Hematopoietic multipotent progenitor cell treated with erythropoietin and hydrocortisone succinate and interleukin-3 and kit ligand, for 17 days (in vitro differentiated cells): Measurements from ENCODE around the gene NOS3.
"Not testable (repeated sequence)": the region's sequence is repeated elsewhere in the genome, so short reads cannot be mapped to it uniquely, and the experiment has no call there.

Source experiments
- DNase-seq: peaks from one replicate; pipeline ENCODE4 v3.0.0-alpha.2; 2015; ENCODE audit warnings: low spot score

The NOS3 gene

GRCh38 chr7:151017370-151017952, 26.6 kb downstream of the NOS3 start:
- no peak for DNase-seq

DNA sequence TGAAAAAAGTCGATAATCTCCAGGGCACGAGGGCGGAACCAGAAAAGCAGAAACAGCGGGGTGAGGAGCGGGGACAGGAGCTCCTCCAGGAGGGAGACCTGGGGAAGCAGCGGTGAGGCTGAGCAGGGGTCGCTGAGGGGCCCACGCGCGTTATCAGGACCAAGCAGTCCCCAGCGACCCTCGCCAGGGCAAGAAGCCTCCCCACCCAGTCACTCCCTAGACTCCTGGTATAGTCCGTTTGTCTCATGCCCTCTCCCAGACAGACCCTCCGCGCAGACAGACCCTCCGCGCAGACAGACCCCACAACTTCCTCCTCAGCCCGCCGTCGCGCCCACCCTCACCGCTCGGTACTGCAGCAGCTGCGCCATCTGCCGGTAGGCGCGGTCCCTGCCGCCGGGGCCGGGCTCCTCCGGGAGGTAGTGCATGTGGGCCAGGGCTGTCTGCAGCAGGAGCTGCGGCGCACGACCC, 27.2 kb downstream of the NOS3 start:
- DNase-seq: peak; percentile 51

DNA sequence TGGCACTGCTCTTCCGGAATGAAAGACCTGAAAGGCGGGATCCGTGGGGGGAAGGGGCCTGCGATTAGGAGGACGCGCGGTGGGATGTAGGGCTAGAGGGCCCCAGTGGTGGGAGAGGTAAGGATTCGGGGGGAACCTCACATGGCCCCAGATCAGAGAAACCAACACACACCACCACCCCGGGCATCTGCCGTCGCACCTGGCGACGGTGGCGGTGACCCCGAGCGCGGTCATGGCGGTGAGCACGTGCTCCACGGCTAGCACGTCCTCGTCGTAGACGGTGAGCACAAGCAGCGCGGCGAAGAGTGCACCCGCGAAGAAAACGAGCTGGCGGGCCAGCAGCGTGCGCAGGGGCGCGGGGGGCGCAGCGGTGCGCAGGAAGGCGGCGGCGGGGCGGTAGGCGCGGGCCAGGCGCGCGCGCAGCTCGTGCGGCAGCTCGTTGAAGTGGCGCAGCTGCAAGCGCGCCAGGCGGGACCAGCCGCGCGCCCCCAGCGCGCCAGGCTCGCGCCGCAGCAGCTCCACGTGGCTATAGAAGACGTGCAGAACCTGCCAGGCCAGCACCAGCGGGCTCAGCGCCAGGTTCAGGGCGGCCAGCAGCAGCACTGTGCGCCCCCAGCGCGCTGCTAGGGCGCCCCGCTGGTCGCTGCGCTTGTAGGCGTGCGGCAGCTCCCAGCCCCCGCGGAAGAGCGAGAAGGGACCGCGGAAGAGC, 27.8 kb downstream of the NOS3 start:
- no peak for DNase-seq

DNA sequence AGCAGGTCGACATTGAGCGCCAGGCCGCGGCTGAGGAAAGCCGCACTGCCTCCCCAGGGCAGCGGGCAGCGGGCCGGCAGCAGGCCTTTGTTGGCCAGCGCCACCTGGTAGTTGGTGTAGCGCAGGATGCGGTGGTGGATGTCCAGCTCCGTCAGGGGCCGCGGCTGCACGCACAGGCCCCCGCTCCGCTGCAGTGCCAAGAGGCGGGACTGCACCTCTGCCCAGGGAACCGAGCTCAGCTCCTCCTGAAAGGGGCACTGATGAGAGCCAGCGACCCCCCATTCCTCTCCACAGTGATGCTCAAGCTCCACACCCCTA, 28.3 kb downstream of the NOS3 start:
- DNase-seq: no peak

- DNase-seq: no peak
Measured at GRCh38 chr7:151020231-151020630, 29.4 kb downstream of the NOS3 start.

GRCh38 chr7:151023232-151023631, 32.4 kb downstream of the NOS3 start:
- no peak for DNase-seq

DNA sequence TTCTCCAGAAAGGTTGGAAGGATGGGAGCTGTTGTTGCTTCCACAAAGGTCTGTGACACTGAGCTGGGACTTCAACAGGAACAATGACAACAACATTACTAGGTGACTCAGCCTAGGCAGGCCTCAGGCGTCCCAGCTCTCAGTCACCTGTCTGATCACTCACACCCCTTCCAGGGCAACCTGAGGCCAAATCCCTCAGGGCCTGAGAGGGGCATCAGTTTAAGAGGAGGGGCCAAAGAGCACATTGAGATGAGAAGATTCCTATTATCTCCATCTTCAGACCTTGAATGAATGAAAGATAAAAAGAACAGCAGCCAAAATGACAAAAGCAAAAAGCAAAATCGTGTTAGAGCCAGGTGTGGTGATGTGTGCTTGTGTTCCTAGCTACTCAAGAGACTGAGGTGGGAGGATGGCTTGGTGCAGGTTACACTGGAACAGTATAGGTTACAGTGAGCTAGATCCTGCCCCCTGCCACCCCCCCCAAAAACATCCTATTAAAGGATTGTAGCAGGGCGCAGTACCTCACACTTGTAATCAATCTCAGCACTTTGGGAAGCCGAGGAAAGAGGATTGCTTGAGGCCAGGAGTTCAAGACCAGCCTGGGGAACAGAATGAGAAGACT, 33.7 kb downstream of the NOS3 start, which contains the start of gene ATG9B:
TSS of gene ATG9B (minus strand) at position 60 of the 622 bp plus-strand sequence. CDS start 71 bp downstream, outside the sequence.
- DNase-seq: no peak

DNA sequence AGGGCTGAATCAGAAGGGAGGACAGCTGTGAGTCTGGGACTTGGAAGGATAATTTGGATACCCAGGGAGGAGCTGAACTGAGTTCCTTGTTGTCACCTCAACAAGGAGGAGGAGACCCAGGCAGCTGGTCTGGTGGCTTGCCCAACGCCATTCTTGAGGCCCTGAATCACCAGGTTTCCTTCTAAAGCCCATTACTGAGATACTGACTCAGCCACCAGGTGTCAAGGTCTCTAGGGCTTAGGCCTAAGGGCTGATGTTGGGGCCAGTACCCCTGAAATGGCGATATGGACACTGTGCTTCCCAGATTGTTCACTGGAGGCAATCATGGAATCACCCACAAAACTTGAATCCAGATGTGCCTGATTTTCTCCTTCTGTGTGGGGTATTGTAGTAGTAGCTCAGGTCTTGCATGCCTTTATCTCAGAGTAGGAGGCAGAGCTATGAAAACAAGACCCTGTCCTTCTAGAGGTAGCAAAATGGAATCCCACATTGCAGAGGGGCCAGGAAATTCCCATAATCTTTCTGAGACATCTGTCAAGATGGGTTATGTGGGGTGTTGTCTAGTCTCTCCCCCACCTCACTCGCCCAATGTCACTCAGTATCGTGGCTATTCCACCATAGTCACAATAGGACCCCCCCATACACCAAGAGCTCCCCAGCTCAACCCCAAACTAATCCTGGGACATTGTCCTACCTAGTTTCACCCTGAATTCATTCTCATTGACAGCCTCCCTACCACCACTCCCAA, 35.3 kb downstream of the NOS3 start:
- DNase-seq: peak; percentile 13

GRCh38 chr7:151026771-151027727, 36.2 kb downstream of the NOS3 start:
- DNase-seq: peak; percentile 63

GRCh38 chr7:151027728-151028130, 36.9 kb downstream of the NOS3 start:
- DNase-seq: not testable (repeated sequence)

- DNase-seq: peak; percentile 99
Measured at GRCh38 chr7:151028131-151028947, 37.5 kb downstream of the NOS3 start, which contains the start of gene ABCB8. ABCB8 (plus strand) TSS chr7:151028450; CDS start chr7:151028516, 66 bp downstream.

DNA sequence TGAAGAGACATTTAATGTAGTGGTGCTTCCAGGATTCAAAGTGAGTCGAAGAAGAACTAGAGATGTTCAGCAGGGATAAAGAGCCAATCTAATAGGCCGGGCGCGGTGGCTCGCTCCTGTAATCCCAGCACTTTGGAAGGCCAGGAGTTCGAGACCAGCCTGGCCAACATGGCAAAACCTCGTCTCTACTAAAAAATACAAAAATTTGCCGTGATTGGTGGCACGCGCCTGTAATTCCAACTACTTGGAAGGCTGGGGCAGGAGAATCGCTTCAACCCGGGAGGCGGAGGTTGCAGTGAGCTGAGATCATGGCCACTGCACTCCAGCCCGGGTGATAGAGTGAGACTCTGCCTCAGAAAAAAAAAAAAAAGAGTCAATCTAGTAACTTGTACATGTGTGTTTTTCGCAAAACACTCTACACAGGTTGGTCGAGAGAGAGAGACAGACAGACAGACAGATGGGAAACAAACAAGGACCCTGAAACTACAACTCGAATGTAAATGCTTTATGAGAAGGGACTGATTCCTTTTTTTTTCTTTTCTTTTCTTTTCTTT, 38.2 kb downstream of the NOS3 start:
- peak; percentile 13 for DNase-seq

DNA sequence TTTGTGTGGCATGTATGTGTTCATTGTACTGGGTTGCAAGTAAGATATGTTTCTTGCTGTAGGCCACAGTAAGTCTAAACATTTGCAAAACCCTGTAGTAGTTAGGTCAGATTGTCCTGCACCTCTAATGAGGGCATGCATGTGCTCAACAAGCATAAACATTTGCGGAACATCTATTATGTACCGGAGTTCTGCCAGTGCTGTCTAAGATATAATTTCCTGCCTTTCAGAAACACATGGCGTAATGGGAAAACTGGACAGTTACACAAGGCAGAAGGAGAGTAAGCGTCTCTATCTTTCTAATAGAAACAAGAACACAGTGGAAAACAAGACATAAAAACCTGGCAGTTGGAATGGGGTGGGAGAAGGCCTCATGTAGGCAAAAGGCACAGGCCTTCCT, 40.2 kb downstream of the NOS3 start:
- no peak for DNase-seq

DNA sequence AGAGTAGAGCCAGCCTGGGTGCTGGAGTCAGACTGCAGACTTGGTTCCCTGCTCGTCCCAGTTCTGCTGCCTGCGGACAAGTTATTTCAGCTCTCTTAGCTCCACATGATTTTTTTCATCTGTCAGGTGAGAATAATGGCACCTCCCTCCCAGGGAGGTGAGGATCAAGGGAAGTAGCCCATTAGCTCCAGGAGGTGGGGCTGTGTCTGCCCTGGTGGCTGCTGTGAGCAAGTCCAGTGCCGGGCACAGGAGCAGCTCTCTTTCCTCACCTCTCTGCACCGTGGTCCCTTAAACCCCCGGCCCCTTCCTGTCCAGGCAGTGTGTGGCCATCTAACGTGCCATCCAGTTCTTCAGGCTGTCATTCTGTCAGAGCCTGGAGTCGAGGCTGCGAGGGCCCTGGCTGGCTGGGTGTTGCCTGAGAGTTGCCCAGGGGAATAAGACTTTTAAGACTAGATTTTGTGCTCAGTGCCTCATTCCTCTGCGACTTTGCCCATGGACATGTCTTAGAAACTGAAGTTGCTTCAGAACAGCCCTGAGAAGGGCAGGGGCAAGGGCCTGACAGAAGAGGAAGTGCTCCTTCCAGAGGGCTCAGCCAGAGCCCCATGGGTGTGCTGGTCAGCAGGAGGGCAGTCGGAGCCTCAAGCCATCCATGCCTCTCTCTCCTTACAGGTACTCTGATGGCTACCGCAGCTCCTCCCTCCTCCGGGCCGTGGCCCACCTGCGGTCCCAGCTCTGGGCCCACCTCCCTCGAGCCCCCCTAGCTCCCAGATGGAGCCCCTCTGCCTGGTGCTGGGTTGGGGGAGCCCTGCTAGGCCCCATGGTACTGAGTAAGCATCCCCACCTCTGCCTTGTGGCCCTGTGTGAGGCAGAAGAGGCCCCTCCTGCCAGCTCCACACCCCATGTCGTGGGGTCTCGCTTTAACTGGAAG, 42.4 kb downstream of the NOS3 start:
- no peak for DNase-seq

DNA sequence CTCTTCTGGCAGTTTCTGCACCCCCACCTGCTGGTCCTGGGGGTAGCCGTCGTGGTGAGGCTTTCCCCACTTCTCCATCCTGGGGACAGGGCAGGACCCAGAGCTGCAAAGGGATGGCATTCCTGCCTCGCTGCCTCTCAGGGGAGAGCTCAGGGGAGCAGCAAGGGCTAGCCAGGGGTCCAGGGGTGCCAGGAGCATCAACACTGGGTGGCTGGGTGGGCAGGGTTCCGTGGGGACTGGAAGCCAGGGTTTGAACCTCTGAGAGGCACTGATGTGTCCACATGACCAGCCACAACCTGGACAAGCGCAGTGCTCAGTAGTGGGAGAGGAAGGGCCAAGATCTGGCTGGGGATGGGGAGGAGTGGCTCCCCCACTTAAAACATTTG, 43.0 kb downstream of the NOS3 start:
- no peak for DNase-seq

GRCh38 chr7:151034312-151035025, 43.7 kb downstream of the NOS3 start:
- no peak for DNase-seq

DNA sequence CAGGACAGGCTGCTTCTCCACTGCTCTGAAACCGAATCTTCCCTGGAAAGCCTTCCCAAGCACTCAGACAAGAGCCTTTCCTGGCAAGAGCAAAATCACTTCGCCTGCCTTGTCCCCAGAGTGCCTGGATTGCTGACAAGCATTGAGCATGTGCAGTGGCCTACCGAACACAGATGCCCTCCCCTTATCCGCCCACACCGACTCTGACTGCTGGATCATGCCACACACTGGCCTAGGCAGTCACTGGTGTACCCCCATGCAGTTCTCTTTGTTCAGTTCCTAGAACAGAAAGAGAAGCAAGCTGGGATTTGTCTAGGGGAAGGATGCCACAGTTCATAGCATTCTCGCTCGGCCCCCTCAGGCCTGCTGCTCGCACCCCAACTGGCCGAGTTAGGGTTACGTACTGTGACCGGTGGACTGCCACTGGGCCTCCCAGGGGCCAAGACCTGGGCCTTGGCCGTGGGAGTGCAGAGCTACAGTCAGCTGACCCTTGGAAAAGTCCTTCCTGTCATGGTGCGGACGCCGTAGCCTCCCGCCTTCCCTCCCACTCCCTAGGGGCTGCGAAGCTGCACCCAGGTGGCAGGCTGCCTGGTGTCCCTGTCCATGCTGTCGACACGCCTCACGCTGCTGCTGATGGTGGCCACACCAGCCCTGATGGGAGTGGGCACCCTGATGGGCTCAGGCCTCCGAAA, 44.4 kb downstream of the NOS3 start:
- DNase-seq: no peak

DNA sequence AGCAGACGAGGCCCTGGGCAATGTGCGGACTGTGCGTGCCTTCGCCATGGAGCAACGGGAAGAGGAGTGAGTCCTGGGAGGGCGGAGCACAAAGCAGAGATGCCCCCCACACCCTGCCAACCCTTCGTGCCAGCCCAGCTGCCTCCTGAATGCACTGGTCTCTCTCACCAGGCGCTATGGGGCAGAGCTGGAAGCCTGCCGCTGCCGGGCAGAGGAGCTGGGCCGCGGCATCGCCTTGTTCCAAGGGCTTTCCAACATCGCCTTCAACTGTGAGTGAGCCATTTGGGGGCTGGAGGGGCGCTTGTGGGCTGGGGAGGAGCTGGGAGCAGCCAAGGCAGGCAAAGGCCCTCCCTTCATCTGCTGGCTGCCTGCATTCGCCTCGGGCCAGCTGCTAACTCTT, 45.1 kb downstream of the NOS3 start:
- no peak for DNase-seq
